Stimulated activated CD4-positive, alpha-beta T cell treated with anti-CD3 and anti-CD28 coated beads, Interleukin-2, amount 100 ng/mL, for 24 hours (primary cell): Measurements from ENCODE around the gene NIM1K.
"Not testable (repeated sequence)": the region's sequence is repeated elsewhere in the genome, so short reads cannot be mapped to it uniquely, and the experiment has no call there.

Source experiments
- DNase-seq, 2 donors: peaks; one replicate each; pipeline ENCODE4 v3.0.0-alpha.2; 2020

NIM1K gene

DNA sequence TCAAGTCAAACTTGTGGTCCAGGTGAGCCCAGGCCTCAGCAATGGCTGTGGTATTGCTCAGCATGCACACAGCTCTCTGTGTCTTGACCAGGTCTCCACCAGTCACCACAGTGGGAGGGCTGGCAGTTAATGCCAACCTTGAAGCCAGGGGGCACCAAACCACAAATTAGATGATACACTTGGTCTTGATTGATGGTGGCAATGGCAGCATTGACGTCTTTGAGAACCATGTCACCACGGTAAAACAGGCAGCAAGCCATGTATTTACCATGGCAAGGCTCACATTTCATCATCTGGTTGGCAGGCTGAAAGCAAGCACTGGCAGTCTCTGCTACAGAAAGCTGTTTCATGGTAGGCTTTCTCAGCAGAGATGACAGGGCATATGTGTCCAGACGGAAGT lies 40.0 kb downstream of the NIM1K start:
- peak; percentile 15 to 22 for DNase-seq

DNA sequence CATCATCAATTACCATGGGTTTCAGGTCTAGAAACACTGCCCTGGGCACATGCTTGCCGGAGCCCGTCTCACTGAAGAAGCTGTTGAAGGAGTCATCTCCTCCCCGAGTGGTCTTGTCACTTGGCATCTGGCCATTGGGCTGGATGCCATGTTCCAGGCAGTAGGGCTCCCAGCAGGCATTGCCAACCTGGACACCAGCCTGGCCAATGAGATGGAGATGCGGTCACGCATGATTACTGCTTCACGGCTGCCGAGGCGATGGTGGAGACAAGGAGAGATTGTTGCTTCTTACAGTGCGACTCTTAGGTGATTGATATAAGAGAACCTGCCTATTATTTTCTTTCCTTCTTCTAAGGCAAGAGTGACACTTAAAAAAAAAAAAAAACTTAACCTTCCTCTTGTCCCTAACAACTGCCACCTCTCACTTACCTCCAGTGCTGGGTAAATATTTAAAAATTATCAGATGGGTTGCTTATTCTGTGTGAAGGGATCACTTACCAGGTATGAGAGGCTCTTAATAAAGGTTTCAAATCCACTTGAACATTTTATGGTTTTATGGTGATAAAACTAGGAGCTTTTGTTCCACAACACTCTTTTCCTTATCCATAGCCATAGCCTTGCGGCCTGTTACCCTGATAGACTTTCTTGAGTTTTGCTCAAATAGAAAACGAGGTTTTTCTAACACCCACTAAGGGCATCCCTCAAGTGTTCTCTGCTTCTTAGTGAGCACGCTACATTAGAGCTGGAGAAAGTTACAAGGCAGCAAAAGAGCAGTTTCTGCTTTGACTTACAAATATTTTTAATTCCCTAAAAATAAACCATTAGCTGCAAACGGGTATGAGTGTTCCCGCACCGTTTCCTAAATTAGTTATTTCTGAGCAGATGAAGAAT lies 41.2 kb downstream of the NIM1K start:
- DNase-seq, result no peak

DNA sequence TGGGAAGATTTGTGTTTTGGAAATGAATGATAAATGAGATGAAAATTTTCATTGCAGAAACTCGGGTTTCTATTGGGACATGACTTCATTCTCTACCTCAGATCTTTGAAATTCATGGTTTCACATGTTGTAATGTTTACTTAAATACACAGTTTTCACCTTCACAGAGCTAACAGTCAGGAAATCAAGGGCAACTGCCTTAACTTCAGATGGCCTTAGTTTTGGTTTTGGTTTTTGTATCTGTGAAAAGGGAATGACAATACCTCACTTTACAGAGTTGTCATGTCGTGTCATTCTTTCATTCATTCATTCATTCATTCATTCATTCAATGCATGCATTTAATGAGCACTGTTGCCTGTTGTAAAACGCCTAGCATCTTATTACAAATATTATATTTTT lies 41.9 kb downstream of the NIM1K start:
- no peak for DNase-seq

DNA sequence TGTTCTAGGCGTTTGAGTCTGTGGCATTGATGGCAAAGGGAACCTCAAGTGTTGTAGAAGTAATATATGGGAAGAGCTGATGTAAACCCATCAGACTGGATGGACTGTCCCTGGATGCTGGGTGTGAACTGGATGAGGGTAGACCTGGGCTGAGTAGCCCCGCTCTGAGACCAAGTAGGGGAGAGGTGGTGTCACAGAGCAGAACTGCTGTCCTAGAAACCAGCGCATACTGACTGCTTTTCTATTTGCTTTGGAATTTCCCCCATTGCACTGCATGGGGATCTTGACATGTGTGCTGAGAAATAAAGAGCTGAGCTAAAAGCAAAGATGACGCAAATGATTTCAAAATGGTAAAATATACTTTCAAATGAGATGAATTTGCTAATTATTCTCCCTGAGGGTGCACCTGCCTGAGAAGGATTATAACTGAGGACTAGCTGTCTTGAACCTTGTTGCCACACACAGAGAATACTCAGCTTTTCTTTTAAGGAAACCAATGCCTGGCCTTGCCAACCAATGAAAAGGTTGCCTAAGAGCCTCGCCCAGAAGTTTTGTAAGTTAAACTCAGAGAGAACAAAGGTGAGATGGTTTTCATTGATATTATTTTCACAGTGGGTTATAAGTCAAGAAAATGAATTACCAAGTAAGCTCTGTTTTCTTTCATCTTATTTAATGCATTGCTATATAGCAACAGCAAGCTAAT lies 44.8 kb downstream of the NIM1K start:
- DNase-seq, result no peak

DNA sequence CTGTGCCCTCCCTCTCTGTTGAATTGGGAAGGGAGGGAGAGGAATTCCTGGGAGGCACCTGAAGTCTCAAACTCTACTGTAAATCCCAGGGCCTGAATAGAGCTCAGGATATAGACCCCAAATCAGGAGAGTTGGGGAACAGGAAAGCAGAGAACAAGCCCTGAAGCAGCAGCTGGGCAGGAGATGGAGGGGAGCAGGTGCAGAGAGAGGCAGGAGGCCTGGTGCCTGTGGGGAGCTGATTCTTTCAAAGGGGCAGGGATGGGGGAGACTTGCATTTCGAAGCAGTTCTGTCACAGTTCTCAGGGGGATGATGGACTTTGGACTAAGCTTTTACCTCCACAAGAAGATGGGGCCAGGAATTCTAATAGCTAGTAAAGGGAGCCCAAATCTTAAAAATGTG lies 50.2 kb downstream of the NIM1K start:
- DNase-seq, result no peak

DNA sequence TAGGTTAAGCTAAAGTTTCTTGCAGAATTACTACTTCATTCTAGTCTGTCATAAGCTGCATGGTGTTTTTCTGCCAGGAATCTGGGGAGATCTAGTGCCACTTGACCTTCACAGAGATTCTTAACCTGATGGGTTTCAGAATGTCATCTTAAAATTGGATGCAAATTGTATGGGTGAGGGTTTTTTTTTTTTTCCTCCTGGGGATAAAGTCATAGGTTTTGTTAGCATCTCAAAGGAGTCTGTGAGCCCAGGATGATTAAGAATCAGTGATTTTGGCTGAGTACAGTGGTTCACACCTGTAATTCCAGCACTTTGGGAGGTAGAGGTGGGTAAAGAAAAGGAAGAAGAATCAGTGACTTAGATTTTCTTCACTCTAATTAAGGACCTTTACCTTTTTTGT lies 51.2 kb downstream of the NIM1K start:
- no peak for DNase-seq

DNA sequence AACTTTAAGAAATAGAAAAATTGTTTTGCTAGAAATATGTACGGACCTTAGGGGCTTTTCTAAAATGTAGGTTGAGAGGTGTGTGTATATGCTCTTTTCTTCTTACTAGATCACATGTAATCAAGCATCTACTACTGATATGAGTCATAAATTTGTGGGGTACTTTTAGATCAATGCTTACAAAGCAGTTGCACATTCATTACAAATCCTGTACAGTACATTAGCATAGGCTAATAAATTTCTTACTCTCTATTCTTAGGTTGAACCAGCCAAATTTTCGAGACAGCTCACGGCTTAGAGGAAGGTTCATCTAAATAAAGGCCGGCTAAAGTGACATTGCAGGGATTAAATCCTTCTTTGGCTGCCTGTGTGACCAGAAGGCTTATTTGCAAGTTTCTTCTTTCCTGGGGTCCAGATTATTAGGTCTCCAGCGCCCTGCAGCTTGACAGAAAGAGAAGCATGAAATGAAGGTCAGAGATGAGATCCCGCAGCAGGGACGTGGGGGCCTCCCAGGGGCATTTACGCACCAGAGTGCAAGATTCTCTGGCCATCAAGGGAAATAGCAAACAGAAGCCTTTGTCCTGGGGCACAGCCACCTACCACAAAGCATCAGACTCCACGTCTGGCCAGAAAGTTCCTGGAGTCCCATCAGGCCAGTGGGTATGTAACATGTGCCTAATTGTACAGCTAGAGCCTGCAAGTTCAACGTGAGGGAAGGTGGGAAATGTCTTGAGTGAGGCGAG lies 53.0 kb downstream of the NIM1K start:
- DNase-seq, result no peak

DNA sequence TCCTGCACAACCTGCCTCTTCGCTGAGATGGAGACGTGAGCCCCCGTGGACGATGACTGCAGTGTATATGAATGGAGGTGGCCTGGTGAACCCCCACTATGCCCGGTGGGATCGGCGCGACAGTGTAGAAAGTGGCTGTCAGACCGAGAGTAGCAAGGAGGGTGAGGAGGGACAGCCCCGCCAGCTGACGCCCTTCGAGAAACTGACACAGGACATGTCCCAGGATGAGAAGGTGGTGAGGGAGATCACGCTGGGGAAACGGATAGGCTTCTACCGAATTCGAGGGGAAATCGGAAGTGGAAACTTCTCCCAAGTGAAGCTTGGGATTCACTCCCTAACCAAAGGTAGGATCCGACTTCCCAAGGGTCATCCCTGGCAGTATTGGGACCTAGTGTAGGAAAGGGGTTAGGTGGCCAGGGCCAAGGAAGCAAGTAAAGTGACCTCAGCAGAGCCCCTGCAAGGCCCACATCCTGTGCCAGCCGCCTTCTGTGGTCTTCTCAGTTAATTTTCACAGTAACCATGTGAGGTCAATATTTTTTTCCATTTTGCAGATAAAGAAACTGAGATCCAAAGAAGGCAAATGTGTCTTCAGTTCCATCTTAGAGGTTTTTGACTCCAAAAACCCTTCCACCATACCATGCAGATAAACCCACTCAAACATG lies 53.8 kb downstream of the NIM1K start:
- DNase-seq, result no peak

DNA sequence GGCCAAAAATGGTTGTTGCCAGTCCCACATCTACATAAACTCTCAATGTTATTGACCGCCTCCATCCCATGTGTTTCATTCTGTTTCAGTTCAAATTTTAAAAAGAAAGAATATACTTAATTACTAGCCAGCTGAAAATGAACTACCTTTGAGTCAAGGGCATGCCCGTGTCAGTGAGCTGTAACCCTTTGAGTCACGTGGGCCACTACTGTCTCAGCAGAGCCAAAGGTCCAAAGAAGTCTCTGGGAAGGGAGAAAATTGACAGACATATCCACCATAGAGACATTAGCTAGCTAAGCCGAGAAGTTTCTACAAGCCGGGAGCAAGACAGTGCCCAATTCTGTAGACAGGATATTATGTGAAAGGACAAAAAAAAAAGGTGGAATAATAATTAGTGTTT lies 59.7 kb downstream of the NIM1K start:
- DNase-seq, result no peak

DNA sequence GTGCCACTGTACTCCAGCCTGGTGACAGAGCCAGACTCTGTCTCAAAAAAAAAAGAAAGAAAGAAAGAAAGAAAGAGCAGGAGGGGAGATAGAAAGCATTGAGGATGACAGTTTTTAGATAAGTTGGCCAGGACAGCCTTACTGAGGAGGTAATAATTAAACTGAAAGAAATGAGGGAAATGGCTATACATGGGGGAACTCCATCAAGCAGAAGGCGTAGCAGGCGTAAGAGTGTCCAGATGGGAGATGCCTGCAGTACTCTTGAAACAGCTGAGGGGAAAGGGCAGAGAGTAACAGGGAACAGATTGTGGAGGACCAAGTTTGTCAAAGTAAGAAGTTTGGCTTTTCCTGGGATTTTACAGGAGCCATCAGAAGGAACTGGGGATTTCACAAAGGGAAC lies 63.7 kb downstream of the NIM1K start:
- no peak for DNase-seq

DNA sequence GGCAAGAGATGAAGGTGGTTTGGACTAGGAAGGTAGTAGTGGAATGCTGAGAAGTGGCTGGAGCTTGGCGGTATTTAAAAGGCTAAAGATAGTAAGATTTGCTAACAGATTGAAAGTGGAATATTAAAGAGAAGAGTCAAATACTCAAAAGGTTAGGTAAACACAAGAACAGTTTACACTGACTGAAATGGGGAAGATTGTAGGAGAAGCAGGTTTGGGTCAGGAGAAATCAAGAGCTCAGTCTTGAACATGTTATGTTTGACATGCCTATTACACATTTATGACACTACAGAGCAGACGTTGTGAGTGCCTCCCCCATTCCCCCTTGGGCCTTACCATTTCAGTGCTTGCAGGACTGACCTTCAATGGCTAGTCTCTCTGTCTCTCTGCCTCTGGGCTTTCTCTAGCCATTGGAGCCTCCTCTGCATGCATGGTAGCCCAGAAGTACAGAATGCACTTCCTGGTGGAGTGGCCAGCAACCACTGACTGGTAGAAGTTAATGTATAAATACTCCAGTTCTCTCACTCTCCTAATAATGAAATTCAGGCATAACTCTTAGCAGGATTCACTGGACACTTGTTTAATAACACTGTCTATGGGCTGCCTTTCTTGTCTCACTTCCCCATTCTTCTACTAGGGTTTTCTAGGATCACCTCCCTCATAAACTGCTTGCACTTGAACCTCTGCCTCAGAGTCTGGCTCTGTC lies 64.4 kb downstream of the NIM1K start:
- no peak for DNase-seq

DNA sequence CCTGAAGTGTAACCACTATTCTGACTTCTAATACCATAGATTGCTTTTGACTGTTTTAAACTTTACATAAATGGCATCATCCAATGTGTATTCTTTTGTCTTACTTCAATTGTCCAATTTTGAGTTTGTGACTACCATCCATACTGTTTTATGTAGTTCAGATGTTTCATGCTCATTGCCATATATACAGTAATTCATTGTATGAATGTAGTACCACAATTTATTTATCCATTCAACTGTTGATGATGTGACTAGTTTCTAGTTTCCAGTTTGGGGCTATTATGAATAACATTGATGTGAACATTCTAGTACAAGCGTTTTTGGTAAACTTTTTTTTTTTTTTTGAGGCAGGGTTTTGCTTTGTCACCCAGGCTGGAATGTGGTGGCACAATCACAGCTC lies 66.1 kb downstream of the NIM1K start:
- no peak for DNase-seq

DNA sequence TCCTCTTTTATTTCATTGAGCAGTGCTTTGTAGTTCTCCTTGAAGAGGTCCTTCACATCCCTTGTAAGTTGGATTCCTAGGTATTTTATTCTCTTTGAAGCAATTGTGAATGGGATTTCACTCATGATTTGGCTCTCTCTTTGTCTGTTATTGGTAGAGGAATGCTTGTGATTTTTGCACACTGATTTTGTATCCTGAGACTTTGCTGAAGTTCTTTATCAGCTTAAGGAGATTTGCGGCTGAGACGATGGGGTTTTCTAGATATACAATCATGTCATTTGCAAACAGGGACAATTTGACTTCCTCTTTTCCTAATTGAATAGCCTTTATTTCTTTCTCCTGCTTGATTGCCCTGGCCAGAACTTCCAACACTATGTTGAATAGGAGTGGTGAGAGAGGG lies 70.2 kb downstream of the NIM1K start:
- DNase-seq, result not testable (repeated sequence)

DNA sequence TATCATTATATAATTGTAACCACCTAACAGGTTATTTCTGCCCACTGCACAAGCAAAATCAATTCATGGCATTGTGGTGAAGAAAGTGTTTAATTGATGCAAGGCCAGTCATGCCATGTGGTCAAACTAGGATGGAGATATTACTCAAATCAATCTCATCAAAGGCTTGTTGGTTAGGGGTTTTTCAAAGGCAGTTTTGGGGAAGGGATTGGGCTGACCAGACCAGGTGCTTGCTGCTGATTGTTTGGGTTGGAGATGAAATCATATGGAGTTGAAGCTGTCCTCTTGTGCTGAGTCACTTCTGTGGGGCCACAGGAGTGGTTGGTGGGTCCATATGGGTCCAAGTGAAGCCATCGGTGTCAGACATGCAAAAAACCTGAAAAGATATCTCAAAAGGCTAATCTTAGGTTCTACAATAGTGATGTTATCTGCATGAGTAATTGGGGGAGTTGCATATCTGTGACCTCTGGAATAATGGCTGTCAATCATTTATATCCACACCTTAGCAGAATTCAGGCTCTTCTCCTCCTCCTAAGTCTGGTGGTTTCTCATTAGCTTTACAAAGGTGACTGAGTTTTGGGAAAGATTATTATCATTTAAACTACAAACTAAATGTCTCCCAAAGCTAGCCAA lies 76.3 kb downstream of the NIM1K start:
- DNase-seq, result no peak

DNA sequence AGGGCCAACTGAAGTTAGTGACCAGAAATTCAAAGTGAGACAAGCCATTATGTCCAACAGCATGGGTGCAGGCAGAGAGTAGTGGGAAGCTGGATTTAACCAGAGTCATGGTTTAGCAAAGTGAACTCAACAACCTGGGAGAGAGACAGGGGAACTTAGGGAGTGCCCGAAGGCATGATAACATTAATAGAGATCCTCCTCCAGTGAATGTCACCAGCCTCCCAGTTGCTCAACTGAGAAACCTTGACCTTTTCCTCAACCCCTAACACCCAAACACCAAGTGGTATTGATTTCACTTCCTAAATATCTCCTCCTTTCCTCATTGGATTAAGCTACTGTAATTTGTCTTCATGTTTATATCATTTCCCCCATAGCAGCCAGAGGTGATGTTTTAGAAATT lies 78.6 kb downstream of the NIM1K start:
- DNase-seq, result no peak

DNA sequence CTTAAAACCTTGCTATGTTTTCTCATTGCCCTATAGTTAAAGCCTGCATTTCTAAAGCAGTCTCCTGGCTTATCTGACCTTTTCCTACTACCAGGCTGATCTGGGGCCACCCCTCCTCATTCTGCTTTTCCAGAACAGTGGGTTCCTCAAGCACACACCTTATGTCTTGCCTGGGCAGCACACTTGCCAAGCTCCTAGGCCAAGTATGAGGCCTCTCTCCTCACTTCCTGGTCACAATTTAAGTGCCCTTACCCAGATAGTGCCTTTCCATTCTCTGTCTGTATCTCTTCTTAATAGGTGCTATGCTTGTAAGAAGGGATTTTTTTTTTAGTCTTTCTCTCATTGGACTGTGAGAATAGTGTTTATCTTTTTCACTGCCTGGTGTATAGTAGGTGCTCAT lies 81.5 kb downstream of the NIM1K start:
- DNase-seq, result no peak

DNA sequence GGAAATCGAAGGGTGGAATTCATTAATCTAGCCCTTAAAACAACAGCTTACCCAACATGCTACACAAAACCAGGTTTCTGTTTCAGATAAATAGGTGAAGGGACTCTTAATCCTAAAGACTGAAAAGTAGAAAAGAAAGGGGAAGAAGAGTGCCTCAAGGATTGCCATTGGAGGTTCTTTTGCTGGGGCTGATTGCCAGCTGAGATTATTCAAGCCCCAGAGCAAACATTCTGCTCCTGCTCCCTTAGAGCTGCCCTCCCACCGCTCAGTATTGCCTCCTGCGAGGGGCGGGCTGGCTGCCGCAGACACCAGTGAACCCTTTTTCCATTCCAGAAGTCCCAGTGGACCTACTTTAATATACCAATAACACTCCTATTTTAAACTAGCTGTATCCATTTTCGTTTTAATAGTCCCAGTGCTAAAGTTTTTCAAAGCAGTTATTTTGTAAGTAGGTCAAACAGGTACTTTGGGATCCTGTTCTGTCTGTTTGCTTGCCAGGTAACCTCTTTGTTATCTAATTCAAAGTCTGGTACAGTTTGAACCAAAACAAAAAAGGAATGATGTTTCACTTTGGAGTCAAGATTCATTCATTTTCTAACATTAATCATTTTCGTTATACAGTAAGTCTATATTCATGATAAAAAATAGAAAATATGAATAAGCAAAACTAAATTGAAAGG lies 82.5 kb downstream of the NIM1K start:
- DNase-seq, result no peak

DNA sequence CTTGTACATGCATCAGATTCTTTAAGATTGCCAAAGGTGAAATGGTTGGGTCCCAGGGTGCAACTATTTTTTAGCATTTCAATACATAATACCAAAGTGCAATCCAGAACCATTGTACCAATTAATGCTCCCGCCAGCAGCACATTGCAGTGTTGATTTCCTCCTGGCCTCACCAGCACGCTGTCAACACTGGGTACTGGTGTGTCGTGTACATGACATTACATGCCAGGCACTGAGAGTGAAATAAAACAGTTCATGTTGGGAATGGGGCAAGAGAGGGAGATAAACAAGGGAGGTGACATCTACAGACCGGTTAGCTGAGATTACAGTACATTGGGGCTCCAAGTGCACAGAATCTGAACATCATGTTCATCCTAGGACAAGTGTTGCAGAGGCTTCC lies 83.4 kb downstream of the NIM1K start:
- DNase-seq, result no peak

DNA sequence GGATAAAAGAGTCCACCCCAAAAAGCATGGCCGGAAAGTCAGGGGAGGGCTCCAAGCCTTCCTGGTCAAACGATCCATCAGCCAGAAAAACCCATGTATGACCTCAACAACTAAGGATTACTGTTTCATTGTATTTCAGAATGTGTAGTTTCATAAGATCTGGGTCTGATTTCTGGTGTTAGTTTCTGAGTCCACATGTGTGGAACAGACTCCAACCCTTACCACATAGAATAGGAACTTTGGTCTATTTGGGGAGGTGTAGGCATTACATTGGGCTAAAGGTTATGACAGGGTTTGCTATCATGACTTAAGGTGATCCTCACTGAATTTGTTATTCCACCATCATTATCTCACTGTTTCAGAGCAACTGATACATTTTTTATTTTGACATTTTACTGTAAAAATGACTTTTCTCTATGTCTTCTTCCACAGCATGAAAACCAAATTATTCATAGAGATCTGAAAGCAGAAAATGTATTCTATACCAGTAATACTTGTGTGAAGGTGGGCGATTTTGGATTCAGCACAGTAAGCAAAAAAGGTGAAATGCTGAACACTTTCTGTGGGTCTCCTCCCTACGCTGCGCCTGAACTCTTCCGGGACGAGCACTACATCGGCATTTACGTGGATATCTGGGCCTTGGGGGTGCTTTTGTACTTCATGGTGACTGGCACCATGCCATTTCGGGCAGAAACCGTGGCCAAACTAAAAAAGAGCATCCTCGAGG lies 87.7 kb downstream of the NIM1K start:
- DNase-seq, result no peak

DNA sequence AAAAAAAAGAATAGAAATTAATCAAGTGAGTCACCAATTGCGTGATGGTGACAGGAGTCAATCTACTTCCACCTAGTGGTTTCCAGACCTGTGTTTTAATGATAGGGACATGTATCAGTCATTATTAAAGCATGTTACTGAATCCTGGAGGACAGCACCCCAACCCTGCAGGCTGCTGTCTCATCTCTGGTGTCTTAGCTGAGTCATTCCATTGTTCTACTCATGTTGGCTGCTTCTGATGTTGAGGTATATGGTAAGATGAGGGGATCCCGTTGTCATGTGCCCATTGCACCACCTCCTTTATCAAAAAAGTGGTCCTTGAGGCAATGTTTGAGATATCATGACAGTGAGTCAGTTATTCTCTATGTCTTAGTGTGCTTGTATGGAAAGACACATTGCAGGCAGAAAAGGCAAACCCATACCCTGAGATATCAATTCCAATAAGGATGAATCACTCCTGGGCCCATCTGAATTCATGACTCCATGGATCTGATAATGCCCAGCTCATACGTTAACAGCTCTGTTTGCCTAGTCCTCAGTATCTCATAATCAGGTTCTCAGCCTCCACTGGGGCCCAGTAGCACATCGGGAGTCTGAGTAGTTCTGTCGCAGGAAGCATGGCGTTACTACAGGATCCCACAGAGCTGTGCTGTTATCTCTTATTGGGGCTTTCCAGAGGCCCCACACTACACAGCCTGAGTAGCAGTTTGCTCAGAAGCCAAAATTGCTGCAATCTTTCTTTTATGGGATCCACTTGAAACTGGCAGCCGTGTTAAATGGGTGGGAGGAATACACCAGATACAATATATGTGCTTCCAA lies 90.0 kb downstream of the NIM1K start:
- peak in 1 of 2 donors; percentile 27 for DNase-seq
